HL-60 (cell line): Measurements from ENCODE around the gene C3. TPM values are rescaled to one million over a fixed set of nuclear protein-coding genes. Genes with fewer than 3 reads are reported as not detected.
"Not testable (repeated sequence)": the region's sequence is repeated elsewhere in the genome, so short reads cannot be mapped to it uniquely, and the experiment has no call there.

Experiments used
- DNase-seq, 2 experiments: peaks; one replicate each; pipeline ENCODE4 v3.0.0-alpha.2; 2010 to 2020; ENCODE audit warnings: low read depth in 1 of 2, low spot score in 1 of 2
- H3K27ac ChIP-seq: fragments of 250-450 bp; sonication (Bioruptor Pico); replicated peaks from 2 replicates; pipeline ENCODE4 v1.5.1; 2020; ENCODE audit warnings: mild to moderate bottlenecking, moderate library complexity
- H3K27me3 ChIP-seq: fragments of 250-450 bp; sonication (Bioruptor Pico); 2 replicates; pipeline ENCODE4 v1.5.1; 2021; ENCODE audit warnings: mild to moderate bottlenecking, moderate library complexity; ENCODE audit not compliant: insufficient read depth, poor library complexity, severe bottlenecking
- H3K4me3 ChIP-seq: replicated peaks from 2 replicates; pipeline ENCODE4 v1.5.1; 2011; ENCODE audit warnings: mild to moderate bottlenecking, control low read depth, low read length; ENCODE audit not compliant: insufficient read depth
- GABPA ChIP-seq: IDR thresholded peaks from 2 replicates; pipeline ENCODE4 v1.6.1; 2012; ENCODE audit warnings: low read depth
- POLR2AphosphoS5 ChIP-seq: IDR thresholded peaks from 2 replicates; pipeline ENCODE4 v1.6.1; 2012; ENCODE audit warnings: low read depth
- SPI1 ChIP-seq: IDR thresholded peaks from 2 replicates; pipeline ENCODE4 v1.6.1; 2012; ENCODE audit warnings: low read depth, mild to moderate bottlenecking, borderline replicate concordance
- microRNA-seq: library from miRNA; unstranded; fragments of <30 nt; microRNA quantifications from one replicate; pipeline ENCODE4, GENCODE V29; 2018
- TF ChIP-seq, protein P1 (sequence below): IDR thresholded peaks from one replicate; pipeline ENCODE4 v1.5.1; 2011; ENCODE audit warnings: low read length, control low read depth, inconsistent platforms; ENCODE audit not compliant: insufficient read depth

The C3 gene

GRCh38 chr19:6632747-6633455 is 87.5 kb downstream of the C3 start:
- peak in 1 of 2 experiments; percentile 70 for DNase-seq
- not testable (repeated sequence) for H3K4me3 ChIP-seq, H3K27ac ChIP-seq, H3K27me3 ChIP-seq
- TF ChIP-seq, protein P1, sequence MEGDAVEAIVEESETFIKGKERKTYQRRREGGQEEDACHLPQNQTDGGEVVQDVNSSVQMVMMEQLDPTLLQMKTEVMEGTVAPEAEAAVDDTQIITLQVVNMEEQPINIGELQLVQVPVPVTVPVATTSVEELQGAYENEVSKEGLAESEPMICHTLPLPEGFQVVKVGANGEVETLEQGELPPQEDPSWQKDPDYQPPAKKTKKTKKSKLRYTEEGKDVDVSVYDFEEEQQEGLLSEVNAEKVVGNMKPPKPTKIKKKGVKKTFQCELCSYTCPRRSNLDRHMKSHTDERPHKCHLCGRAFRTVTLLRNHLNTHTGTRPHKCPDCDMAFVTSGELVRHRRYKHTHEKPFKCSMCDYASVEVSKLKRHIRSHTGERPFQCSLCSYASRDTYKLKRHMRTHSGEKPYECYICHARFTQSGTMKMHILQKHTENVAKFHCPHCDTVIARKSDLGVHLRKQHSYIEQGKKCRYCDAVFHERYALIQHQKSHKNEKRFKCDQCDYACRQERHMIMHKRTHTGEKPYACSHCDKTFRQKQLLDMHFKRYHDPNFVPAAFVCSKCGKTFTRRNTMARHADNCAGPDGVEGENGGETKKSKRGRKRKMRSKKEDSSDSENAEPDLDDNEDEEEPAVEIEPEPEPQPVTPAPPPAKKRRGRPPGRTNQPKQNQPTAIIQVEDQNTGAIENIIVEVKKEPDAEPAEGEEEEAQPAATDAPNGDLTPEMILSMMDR, result peak; percentile 55

DNA sequence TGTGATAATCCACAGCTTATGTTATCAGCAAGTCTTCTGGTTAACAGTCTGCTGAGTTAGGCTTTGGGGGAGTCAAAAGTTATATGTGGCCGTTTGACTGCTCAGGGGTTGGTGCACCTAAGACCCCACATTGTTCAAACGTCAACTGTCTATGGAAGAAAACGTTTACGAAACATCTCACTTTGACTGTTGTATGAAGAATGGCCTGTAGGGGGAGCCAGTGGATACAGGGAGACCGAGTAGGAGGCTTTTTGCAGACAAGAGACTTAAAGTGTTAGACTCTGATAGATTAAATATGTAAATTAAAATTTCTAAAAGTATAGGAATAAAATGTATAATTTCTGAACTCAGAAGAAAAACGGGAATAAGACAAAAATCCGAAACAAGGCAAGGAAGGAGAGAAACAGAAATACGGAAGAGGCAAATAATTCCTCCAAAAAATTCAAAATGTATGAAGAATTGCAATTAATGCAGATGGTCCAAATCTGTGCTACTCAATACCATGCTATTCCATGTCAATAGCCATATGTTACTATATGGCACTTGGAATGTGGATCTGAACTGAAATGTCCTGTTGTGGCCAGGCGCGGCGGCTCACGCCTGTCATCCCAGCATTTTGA is 88.3 kb downstream of the C3 start:
- peak; percentile 58 to 83 for DNase-seq
- Histone ChIP-seq H3K27me3 (no peaks in the 10 kb centered on the region), H3K27ac (no peak overlapping the region), H3K4me3 (no peak overlapping the region)
- TF ChIP-seq POLR2AphosphoS5, result no peak
- TF ChIP-seq GABPA, result no peak
- no peak for TF ChIP-seq SPI1
- TF ChIP-seq, protein P1, result peak; percentile 57

Small RNAs within 50 kb of the gene (microRNA-seq; reads per million reads assigned to microRNA genes)
- not detected for gene MIR6791
